Measurements from ENCODE around the gene ARMH2. TPM values are rescaled to one million over a fixed set of nuclear protein-coding genes. Genes with fewer than 3 reads are reported as not detected.

The ARMH2 gene
- total and polyA plus RNA-seq, 2 experiments from 2014 or later: not detected

GRCh38 chr6:24832794-24833193, 34.1 kb upstream of the ARMH2 start (continued):
- no peak for TF ChIP-seq NANOG (IDR thresholded peaks at IDR 0.05; ENCODE audit: borderline replicate concordance)
- TF ChIP-seq STAT1 (IDR thresholded peaks at IDR 0.05; ENCODE audit: unreplicated experiment): no peak
- TF ChIP-seq EZH2 (IDR thresholded peaks at IDR 0.05; ENCODE audit: low read depth, unreplicated experiment): no peak
- TF ChIP-seq CTCF (conservative IDR thresholded peaks at IDR 0.05; ENCODE audit: low read depth in 2 of 2): no peak
- no peak for TF ChIP-seq ZNF331 (CRISPR knock-in tag; IDR thresholded peaks at IDR 0.05; ENCODE audit: low read depth)
- no peak for TF ChIP-seq ZNF114 (CRISPR knock-in tag; IDR thresholded peaks at IDR 0.05)
- TF ChIP-seq JUNB (IDR thresholded peaks at IDR 0.05; ENCODE audit: unreplicated experiment): no peak

DNA sequence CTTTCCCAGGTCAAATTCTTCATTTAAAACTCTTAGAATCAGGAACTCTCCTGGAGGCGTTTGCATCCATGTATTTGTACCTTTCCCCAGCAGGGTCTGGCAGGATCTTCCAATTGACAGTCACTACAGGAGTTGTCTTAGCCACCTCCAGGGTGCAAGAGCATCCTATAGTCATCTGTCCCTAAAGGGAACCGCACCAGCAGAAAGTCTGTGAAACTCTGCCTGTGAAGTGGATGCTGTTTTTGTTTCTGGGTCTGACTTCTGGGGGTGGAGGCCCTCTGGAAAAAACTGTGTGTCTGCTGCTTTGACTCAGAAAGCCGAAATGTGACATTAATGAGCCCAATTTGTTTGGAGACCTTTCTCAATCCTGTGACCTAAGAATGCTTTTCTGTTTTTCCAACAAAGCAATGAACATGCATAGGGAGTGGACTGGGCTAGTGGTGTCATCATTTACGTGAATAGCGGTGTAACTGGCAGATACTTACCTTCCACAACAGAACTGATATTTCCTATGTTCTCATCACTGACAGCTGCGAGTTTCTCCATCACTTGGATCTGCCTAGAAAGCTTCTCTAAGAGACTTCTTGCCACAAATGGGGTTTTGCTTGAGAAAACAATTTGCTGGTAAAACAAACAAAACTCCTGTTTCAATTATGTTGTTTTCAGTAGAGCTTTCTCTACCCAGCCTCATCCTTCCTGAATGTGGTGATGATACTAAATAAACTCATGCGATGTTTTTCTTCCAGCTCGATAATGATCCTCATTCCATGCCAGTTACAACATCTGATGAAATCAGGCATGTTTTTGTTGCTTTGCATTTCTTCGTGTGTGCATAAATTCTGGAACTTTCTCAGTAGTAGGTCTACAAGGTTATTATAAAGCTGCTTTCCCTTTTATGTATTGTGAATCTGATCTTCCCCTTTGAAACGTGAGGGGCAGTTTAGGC, 33.3 kb upstream of the ARMH2 start:
- no peak overlapping the region for H3K4me2 ChIP-seq
- DNase-seq (ENCODE audit: low spot score) (no peak), ATAC-seq (no peak)
- H3K4me1 ChIP-seq (ENCODE audit: insufficient read depth): peaks cover 13% of the 10 kb centered on the region
- H3K4me3 Mint-ChIP-seq: no peak overlapping the region
- peaks cover 5% of the 10 kb centered on the region; the same call in 2 of the 3 replicates for H3K36me3 Mint-ChIP-seq (ENCODE audit: low read depth)
- H3K9me2 ChIP-seq (ENCODE audit: insufficient read depth): peaks cover 6% of the 10 kb centered on the region; the same call in 1 of the 2 replicates
- H3F3A ChIP-seq (replicated peaks; ENCODE audit: low read depth): 0 out of 2 replicates have a peak, but pooled peaks cover 5% of the 10 kb centered on the region
- no peaks in the 10 kb centered on the region for H3K36me3 ChIP-seq (ENCODE audit: insufficient read depth)
- no peaks in the 10 kb centered on the region for H3K79me2 ChIP-seq (replicated peaks; ENCODE audit: insufficient read depth)
- no peak overlapping the region; the same call in 1 of the 2 replicates for H3K27ac Mint-ChIP-seq
- peaks cover 2% of the 10 kb centered on the region for H3K27me3 Mint-ChIP-seq (ENCODE audit: insufficient read depth, low read depth, poor library complexity)
- H2AFZ ChIP-seq: no peak overlapping the region
- no peaks in the 10 kb centered on the region for H3K9me3 Mint-ChIP-seq
- H3K27ac ChIP-seq (ENCODE audit: low read depth): no peak overlapping the region; the same call in 1 of the 2 replicates
- H4K20me1 ChIP-seq (replicated peaks; ENCODE audit: insufficient read depth): no peaks in the 10 kb centered on the region
- no peak for TF ChIP-seq JUNB (IDR thresholded peaks at IDR 0.05; ENCODE audit: unreplicated experiment)
- no peak overlapping the region for H3K4me3 ChIP-seq
- H3K4me1 Mint-ChIP-seq: peaks cover 20% of the 10 kb centered on the region; the same call in 2 of the 3 replicates
- H3K27me3 ChIP-seq (ENCODE audit: insufficient read depth): no peaks in the 10 kb centered on the region

GRCh38 chr6:24829657-24830056, 30.9 kb upstream of the ARMH2 start:
- H3K36me3 ChIP-seq (ENCODE audit: insufficient read depth): no peaks in the 10 kb centered on the region
- H3K4me3 ChIP-seq: no peak overlapping the region
- no peaks in the 10 kb centered on the region for H3K79me2 ChIP-seq (replicated peaks; ENCODE audit: insufficient read depth)
- peaks cover 20% of the 10 kb centered on the region; the same call in 2 of the 3 replicates for H3K4me1 Mint-ChIP-seq
- H3K27ac ChIP-seq (ENCODE audit: low read depth): 0 out of 2 replicates have a peak overlapping the region, but pooled peaks have one; percentile 53
- no peaks in the 10 kb centered on the region for H4K20me1 ChIP-seq (replicated peaks; ENCODE audit: insufficient read depth)
- H3F3A ChIP-seq (replicated peaks; ENCODE audit: low read depth): 0 out of 2 replicates have a peak, but pooled peaks cover 5% of the 10 kb centered on the region
- no peaks in the 10 kb centered on the region for H3K9me2 ChIP-seq (ENCODE audit: insufficient read depth)
- H3K4me3 Mint-ChIP-seq: no peak overlapping the region
- peaks cover 5% of the 10 kb centered on the region; the same call in 2 of the 3 replicates for H3K36me3 Mint-ChIP-seq (ENCODE audit: low read depth)
- ATAC-seq (no peak), DNase-seq (ENCODE audit: low spot score) (peak; percentile 12)
- H3K4me2 ChIP-seq: no peak overlapping the region
- H3K4me1 ChIP-seq (ENCODE audit: insufficient read depth): peaks cover 13% of the 10 kb centered on the region
- no peaks in the 10 kb centered on the region for H3K27me3 ChIP-seq (ENCODE audit: insufficient read depth)
- no peak overlapping the region for H2AFZ ChIP-seq
- H3K27me3 Mint-ChIP-seq (ENCODE audit: insufficient read depth, low read depth, poor library complexity): peaks cover 2% of the 10 kb centered on the region
- H3K9me3 Mint-ChIP-seq: no peaks in the 10 kb centered on the region
- H3K27ac Mint-ChIP-seq: no peak overlapping the region
- no peak for TF ChIP-seq CREB1 (CRISPR knock-in tag; IDR thresholded peaks at IDR 0.05; ENCODE audit: low read depth)
- TF ChIP-seq ZNF331 (CRISPR knock-in tag; IDR thresholded peaks at IDR 0.05; ENCODE audit: low read depth): no peak
- TF ChIP-seq CTCF (conservative IDR thresholded peaks at IDR 0.05; ENCODE audit: low read depth in 2 of 2): no peak
- no peak for TF ChIP-seq EZH2 (IDR thresholded peaks at IDR 0.05; ENCODE audit: low read depth, unreplicated experiment)
- no peak for TF ChIP-seq EZH2phosphoT487 (IDR thresholded peaks at IDR 0.05; ENCODE audit: unreplicated experiment)
- no peak for TF ChIP-seq REST (IDR thresholded peaks at IDR 0.05; ENCODE audit: unreplicated experiment)
- no peak for TF ChIP-seq ETS1 (IDR thresholded peaks at IDR 0.05)

Data from GM23338 (cell line).